Stomach (tissue), 9 donors: Measurements from ENCODE around the gene MRFAP1L1. TPM values are rescaled to one million over a fixed set of nuclear protein-coding genes. Genes with fewer than 3 reads are reported as not detected.
A peak's percentile ranks its signal among the peaks of the same experiment; 100 is the strongest.

Experiments
- DNase-seq, 2 donors: peaks; one replicate each; pipeline versions ENCODE4 v3.0.0 to v3.0.0-alpha.2; 2013 to 2019
- H3K27ac ChIP-seq, 5 donors: fragments of 200-600 bp in 4 of 5; sonication (generic) in 4 of 5; one replicate each; pipeline ENCODE4 v1.5.1; 2013 to 2019; ENCODE audit warnings: mild to moderate bottlenecking in 1 of 5, moderate library complexity in 1 of 5
- H3K27me3 ChIP-seq, 3 donors: fragments of 200-600 bp; sonication (generic); one replicate each; pipeline ENCODE4 v1.5.1; 2017 to 2019; ENCODE audit warnings: mixed run types in 1 of 3
- H3K36me3 ChIP-seq, 4 donors: fragments of 200-600 bp; sonication (generic); 1 replicate in 3 of 4; 2 replicates in 1 of 4; pipeline ENCODE4 v1.5.1; 2016 to 2019
- H3K4me1 ChIP-seq, 4 donors: fragments of 200-600 bp; sonication (generic); one replicate each; pipeline ENCODE4 v1.5.1; 2016 to 2019
- H3K4me3 ChIP-seq, 4 donors: fragments of 200-600 bp; sonication (generic) in 3 of 4; one replicate each; pipeline ENCODE4 v1.5.1; 2016 to 2019; ENCODE audit warnings: mild to moderate bottlenecking in 1 of 4
- H3K9me3 ChIP-seq, 4 donors: fragments of 200-600 bp; sonication (generic); one replicate each; pipeline ENCODE4 v1.5.1; 2016 to 2019
- EP300 ChIP-seq: sonication (generic); formaldehyde crosslinking; IDR thresholded peaks from one replicate; pipeline ENCODE4 v1.6.1; 2017; ENCODE audit warnings: antibody characterized with exemption
- POLR2A ChIP-seq, 4 donors: fragments of 450-650 bp; IDR thresholded peaks; one replicate each; pipeline ENCODE4 v1.6.1; 2016; ENCODE audit warnings: antibody characterized with exemption in 4 of 4, control low read depth in 2 of 4, mild to moderate bottlenecking in 1 of 4, moderate library complexity in 1 of 4
- POLR2AphosphoS5 ChIP-seq, 3 donors: sonication (generic); formaldehyde crosslinking; IDR thresholded peaks; one replicate each; pipeline ENCODE4 v1.6.1; 2016; ENCODE audit warnings: antibody characterized with exemption in 3 of 3
- WGBS, 5 donors: extraction: QIAGEN DNeasy Blood & Tissue Kit in 3 of 5; methylation state at CpG; one replicate each; pipeline versions ENCODE4 v1.1.5 to v1.1.7; 2013 to 2018; 5-methylcytosine and 5-hydroxymethylcytosine counted together
- intact Hi-C: fragments of 100-400 bp; cut with DNase I; formaldehyde crosslinking; loops from one replicate; pipeline ENCODE4 v1.15.1; 2023; ENCODE audit warnings: low total_unique reads
- polyA plus RNA-seq, 3 donors: library from polyadenylated mRNA; stranded (reverse); fragments of 200-250 nt; gene quantifications; one replicate each; pipeline ENCODE4 v1.2.3, GENCODE V29; 2013
- total RNA-seq, 5 donors: library from RNA; depleted of rRNA; stranded (reverse); fragments of >200 nt; gene quantifications; one replicate each; pipeline versions ENCODE4 v1.1.0 to v1.2.3, GENCODE V29; 2014 to 2016
- TF ChIP-seq, protein P1 (sequence below), 7 experiments: fragments of 450-650 bp in 4 of 7; fragments of 200-600 bp in 3 of 7; sonication (generic) in 3 of 7; IDR thresholded peaks; one replicate each; pipeline ENCODE4 v1.5.1; 2016 to 2019; ENCODE audit warnings: antibody characterized with exemption in 7 of 7, control low read depth in 2 of 7, mild to moderate bottlenecking in 1 of 7
- donor health status: healthy with polysubstance abuse.
- donor health status: Bipolar disorder and iron deficiency.
- donor health status: healthy.

MRFAP1L1 gene
- total and polyA plus RNA-seq, 8 donors: 2.3 to 61.9 (median 55.9) TPM

DNA sequence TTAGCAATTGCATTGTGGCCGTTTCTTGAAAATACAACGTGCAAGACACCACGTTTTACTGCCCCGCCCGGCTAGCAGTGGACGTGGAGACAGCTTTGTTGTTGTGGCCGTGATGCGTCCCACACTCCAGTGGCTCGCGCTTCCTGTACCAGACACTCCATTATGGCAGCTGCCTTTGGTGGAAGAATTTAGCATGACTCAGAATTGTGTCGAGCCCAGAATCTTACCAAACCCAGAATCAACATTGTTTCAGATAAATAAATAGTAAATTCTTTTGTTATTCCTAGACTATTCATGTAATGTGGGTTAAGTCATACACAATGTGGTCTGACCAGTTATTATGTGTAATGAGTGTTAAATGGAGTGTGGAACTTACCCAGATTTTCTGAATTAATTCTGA lies 41.3 kb downstream of the MRFAP1L1 start:
- Histone ChIP-seq H3K4me1 (peaks cover 6 to 25% (median 17%) of the 10 kb centered on the region in 4 donors), H3K27me3 (peaks cover 4 to 22% (median 19%) of the 10 kb centered on the region in 3 donors), H3K9me3 (no peaks in the 10 kb centered on the region), H3K27ac (peak overlapping the region in 2 of 5 donors; percentile 18 to 58), H3K36me3 (peaks cover 0 to 13% (median 3%) of the 10 kb centered on the region in 4 donors), H3K4me3 (no peak overlapping the region)
- 45 to 63% (median 53%) methylated on average over 11 of the region's 11 CpGs for WGBS, 5 donors
- TF ChIP-seq POLR2A (IDR thresholded peaks at IDR 0.05) (no peak), POLR2AphosphoS5 (IDR thresholded peaks at IDR 0.05) (peak in 1 of 3 donors; percentile 24)
- TF ChIP-seq, protein P1, sequence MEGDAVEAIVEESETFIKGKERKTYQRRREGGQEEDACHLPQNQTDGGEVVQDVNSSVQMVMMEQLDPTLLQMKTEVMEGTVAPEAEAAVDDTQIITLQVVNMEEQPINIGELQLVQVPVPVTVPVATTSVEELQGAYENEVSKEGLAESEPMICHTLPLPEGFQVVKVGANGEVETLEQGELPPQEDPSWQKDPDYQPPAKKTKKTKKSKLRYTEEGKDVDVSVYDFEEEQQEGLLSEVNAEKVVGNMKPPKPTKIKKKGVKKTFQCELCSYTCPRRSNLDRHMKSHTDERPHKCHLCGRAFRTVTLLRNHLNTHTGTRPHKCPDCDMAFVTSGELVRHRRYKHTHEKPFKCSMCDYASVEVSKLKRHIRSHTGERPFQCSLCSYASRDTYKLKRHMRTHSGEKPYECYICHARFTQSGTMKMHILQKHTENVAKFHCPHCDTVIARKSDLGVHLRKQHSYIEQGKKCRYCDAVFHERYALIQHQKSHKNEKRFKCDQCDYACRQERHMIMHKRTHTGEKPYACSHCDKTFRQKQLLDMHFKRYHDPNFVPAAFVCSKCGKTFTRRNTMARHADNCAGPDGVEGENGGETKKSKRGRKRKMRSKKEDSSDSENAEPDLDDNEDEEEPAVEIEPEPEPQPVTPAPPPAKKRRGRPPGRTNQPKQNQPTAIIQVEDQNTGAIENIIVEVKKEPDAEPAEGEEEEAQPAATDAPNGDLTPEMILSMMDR (IDR thresholded peaks at IDR 0.05): no peak
- peak in 1 of 2 donors; percentile 59 for DNase-seq
- intact Hi-C loops: no loop called here

DNA sequence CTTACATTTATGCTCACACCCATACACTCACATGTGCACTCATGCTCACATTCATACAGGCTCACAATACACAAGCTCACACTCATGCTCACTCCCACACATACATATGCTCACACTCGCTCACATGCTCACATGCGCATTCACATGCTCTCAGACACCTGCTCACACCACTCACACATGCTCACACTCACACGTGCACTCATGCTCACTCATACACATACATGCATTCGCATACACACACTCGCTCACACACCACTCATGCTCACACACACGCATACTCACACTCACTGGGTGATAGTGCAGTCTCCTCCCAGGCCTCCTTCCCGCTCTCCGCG lies 44.4 kb downstream of the MRFAP1L1 start:
- Histone ChIP-seq H3K27me3 (peaks cover 4 to 24% (median 24%) of the 10 kb centered on the region in 3 donors), H3K4me3 (no peak overlapping the region), H3K27ac (no peak overlapping the region), H3K36me3 (peaks cover 0 to 6% (median 2%) of the 10 kb centered on the region in 4 donors), H3K9me3 (no peaks in the 10 kb centered on the region), H3K4me1 (peaks cover 6 to 16% (median 13%) of the 10 kb centered on the region in 4 donors)
- 91 to 97% (median 95%) methylated on average over 9 of the region's 9 CpGs for WGBS, 5 donors
- intact Hi-C loops: no loop called here
- TF ChIP-seq POLR2AphosphoS5 (IDR thresholded peaks at IDR 0.05): no peak
- TF ChIP-seq EP300: no peak
- no peak for TF ChIP-seq POLR2A (IDR thresholded peaks at IDR 0.05)
- TF ChIP-seq, protein P1 (IDR thresholded peaks at IDR 0.05): no peak
- no peak for DNase-seq

DNA sequence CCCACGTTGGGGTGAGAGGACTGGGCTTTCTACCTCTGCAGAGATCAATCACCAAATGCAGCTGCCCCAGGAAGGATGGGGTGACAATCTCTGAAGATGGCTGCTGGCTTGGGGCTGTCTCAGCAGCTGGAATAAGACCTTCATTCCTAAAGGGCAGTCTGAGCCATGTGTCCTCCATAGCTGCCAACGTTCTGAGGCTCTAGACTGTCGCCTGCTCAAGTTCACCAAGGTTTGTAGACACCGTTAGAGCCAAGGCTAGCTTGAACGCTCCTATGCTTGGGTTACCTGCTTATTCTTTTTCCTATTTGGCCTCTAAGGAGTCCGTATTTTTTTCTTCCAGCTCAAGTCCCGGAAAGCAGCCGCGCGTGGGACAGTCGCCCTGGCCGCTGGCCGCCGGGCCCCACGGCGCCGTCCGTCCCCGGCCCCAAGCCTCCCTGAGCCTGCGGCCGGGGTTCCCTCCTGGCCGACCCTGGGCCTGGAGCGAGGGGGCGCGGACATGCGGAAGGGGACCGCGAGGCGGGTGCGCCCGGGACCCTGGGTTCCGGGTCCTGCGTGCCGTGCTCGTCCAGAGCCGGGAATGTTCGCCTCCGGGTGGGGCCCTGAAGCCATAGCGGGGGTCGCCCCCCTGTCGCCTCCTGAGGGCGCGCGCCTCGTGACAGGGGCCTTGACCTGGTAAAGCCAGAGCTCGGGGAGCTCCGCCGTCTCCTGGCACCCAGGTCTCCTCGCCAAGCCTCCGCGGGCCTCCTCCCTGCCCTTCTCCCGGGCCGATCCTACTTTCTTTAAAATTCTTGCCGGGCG lies 45.9 kb downstream of the MRFAP1L1 start:
- Histone ChIP-seq H3K27ac (no peak overlapping the region), H3K27me3 (peaks cover 4 to 25% (median 24%) of the 10 kb centered on the region in 3 donors), H3K36me3 (no peaks in the 10 kb centered on the region), H3K4me1 (peaks cover 10 to 24% (median 20%) of the 10 kb centered on the region in 4 donors), H3K4me3 (peak overlapping the region; percentile 31 to 44 (median 42)), H3K9me3 (no peaks in the 10 kb centered on the region)
- TF ChIP-seq, protein P1 (IDR thresholded peaks at IDR 0.05): no peak
- TF ChIP-seq POLR2A (IDR thresholded peaks at IDR 0.05) (no peak), EP300 (no peak), POLR2AphosphoS5 (IDR thresholded peaks at IDR 0.05) (no peak)
- DNase-seq: no peak
- intact Hi-C loops: no loop called here
- WGBS, 5 donors: 12 to 20% (median 14%) methylated on average over 31 to 55 of the region's 55 CpGs

DNA sequence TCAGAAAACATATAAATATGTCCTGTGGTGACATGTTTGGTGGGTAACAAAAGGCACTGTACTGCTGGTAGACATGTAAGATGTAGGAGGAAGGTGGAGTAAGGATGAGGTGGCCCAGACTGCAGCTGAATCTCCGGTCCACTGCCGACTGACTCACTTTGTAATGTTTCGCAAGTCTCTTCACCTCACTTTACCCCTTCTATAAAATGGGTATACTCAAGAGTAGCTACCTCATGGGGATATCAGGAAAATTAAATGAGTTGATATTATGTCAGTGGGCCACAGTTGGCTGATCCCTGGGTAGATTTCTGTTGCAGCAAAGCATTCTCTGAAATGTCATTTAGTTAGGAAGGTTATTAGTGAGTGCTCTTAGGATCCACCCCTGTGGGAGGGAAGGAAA lies 47.1 kb downstream of the MRFAP1L1 start:
- WGBS, 5 donors: 88 to 98% (median 97%) methylated on average over 3 of the region's 3 CpGs

DNA sequence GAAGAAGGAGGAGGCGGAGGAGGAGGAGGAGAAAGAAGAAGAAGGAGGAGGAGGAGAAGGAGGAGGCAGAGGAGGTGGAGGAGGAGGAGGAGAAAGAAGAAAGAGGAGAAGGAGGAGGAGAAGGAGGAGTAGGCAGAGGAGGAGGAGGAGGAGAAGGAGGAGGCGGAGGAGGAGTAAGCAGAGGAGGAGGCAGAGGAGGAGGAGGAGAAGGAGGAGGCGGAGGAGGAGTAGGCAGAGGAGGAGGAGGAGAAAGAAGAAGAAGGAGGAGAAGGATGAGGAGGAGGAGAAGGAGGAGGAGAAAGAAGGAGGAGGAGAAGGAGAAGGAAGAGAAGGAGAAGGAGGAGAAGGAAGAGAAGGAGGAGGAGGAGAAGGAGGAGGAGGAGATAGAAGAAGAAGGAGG lies 49.2 kb downstream of the MRFAP1L1 start:
- Histone ChIP-seq H3K27ac (no peak overlapping the region), H3K27me3 (peaks cover 4 to 29% (median 19%) of the 10 kb centered on the region in 3 donors), H3K9me3 (no peaks in the 10 kb centered on the region), H3K36me3 (no peaks in the 10 kb centered on the region), H3K4me1 (peaks cover 10 to 30% (median 26%) of the 10 kb centered on the region in 4 donors), H3K4me3 (no peak overlapping the region)
- TF ChIP-seq POLR2A (IDR thresholded peaks at IDR 0.05) (no peak), POLR2AphosphoS5 (IDR thresholded peaks at IDR 0.05) (no peak), EP300 (no peak)
- TF ChIP-seq, protein P1 (IDR thresholded peaks at IDR 0.05): no peak
- intact Hi-C loops: no loop called here
- no peak for DNase-seq
- WGBS, 5 donors: 91 to 99% (median 96%) methylated on average over 3 of the region's 3 CpGs

More for the DNA sequence above, 47.1 kb downstream of the MRFAP1L1 start:
- H3K9me3 ChIP-seq: no peaks in the 10 kb centered on the region
- no peak overlapping the region for H3K27ac ChIP-seq
- TF ChIP-seq POLR2AphosphoS5 (IDR thresholded peaks at IDR 0.05): no peak
- no peak overlapping the region for H3K4me3 ChIP-seq
- peaks cover 10 to 30% (median 26%) of the 10 kb centered on the region in 4 donors for H3K4me1 ChIP-seq
- H3K27me3 ChIP-seq: peaks cover 4 to 29% (median 24%) of the 10 kb centered on the region in 3 donors
- no peak for DNase-seq
- intact Hi-C loops: no loop called here
- H3K36me3 ChIP-seq: no peaks in the 10 kb centered on the region
